HEK293 (cell line): ENCODE data around the gene USP5.

Source experiments
- CTCF ChIA-PET: fragments of 350-600 bp; formaldehyde crosslinking; extraction: SDS; loops from one replicate; lab custom pipeline; 2021; ENCODE audit warnings: antibody characterized with exemption; lab: Yijun Ruan, JAX
- POLR2A ChIA-PET: fragments of 300-600 bp; formaldehyde crosslinking; extraction: SDS; loops from one replicate; lab custom pipeline; 2020; ENCODE audit warnings: antibody characterized with exemption, inconsistent platforms; lab: Yijun Ruan, JAX
- H3K27ac ChIP-seq: fragments of 200-500 bp; sonication (Bioruptor generic); 2 replicates; pipeline ENCODE4 v1.5.1; 2014; ENCODE audit warnings: low read depth, low read length, control low read depth, inconsistent platforms; ENCODE audit errors: extremely low read depth
- H3K36me3 ChIP-seq, 2 experiments: fragments of 200-500 bp in 1 of 2; sonication (Bioruptor generic) in 1 of 2; 1 replicate in 1 of 2; 2 replicates in 1 of 2; pipeline ENCODE4 v1.5.1; 2014 to 2017; ENCODE audit warnings: inconsistent platforms in 2 of 2, low read length in 2 of 2; ENCODE audit not compliant: control insufficient read depth in 2 of 2, insufficient read depth in 1 of 2
- H3K4me1 ChIP-seq: fragments of 200-500 bp; sonication (Bioruptor generic); 2 replicates; pipeline ENCODE4 v1.5.1; 2014; ENCODE audit warnings: mild to moderate bottlenecking, low read length, inconsistent platforms; ENCODE audit not compliant: control insufficient read depth, insufficient read depth
- H3K4me3 ChIP-seq: 2 replicates; pipeline ENCODE4 v1.5.1; 2011; ENCODE audit warnings: low read depth, mild to moderate bottlenecking, control low read depth, low read length, moderate library complexity
- H3K9me3 ChIP-seq: fragments of 200-500 bp; sonication (Bioruptor generic); 2 replicates; pipeline ENCODE4 v1.5.1; 2014; ENCODE audit warnings: low read depth, low read length, inconsistent platforms; ENCODE audit not compliant: control insufficient read depth, insufficient read depth
- ATF2 ChIP-seq: fragments of 450-650 bp; formaldehyde crosslinking; IDR thresholded peaks from 2 replicates; pipeline ENCODE4 v1.5.1; 2016; ENCODE audit warnings: missing biosample characterization, missing genetic modification characterization, low read depth
- CTCF ChIP-seq: fragments of 450-650 bp; formaldehyde crosslinking; IDR thresholded peaks from 2 replicates; pipeline ENCODE4 v1.5.1; 2016; ENCODE audit warnings: missing biosample characterization, missing genetic modification characterization
- IKZF3 ChIP-seq: fragments of 450-650 bp; IDR thresholded peaks from 2 replicates; pipeline ENCODE4 v1.5.0; 2018; ENCODE audit warnings: missing biosample characterization, mild to moderate bottlenecking, missing genetic modification characterization, moderate library complexity
- KLF1 ChIP-seq: fragments of 450-650 bp; formaldehyde crosslinking; IDR thresholded peaks from 2 replicates; pipeline ENCODE4 v1.5.1; 2016; ENCODE audit warnings: missing biosample characterization, missing genetic modification characterization
- PRDM10 ChIP-seq: fragments of 450-650 bp; formaldehyde crosslinking; IDR thresholded peaks from 2 replicates; pipeline ENCODE4 v1.5.1; 2016; ENCODE audit warnings: missing biosample characterization, missing genetic modification characterization
- SCRT2 ChIP-seq: fragments of 450-650 bp; formaldehyde crosslinking; IDR thresholded peaks from 2 replicates; pipeline ENCODE4 v1.5.1; 2016; ENCODE audit warnings: missing biosample characterization, missing genetic modification characterization
- ZNF121 ChIP-seq: fragments of 450-650 bp; formaldehyde crosslinking; IDR thresholded peaks from 2 replicates; pipeline ENCODE4 v1.5.1; 2016; ENCODE audit warnings: missing biosample characterization, missing genetic modification characterization
- ZNF19 ChIP-seq: fragments of 450-650 bp; formaldehyde crosslinking; IDR thresholded peaks from 2 replicates; pipeline ENCODE4; 2016; ENCODE audit warnings: missing biosample characterization, missing genetic modification characterization, low read depth
- ZNF266 ChIP-seq: fragments of 450-650 bp; formaldehyde crosslinking; IDR thresholded peaks from 2 replicates; pipeline ENCODE4 v1.5.1; 2016; ENCODE audit warnings: missing biosample characterization, missing genetic modification characterization, low read depth
- ZNF394 ChIP-seq: fragments of 450-650 bp; formaldehyde crosslinking; IDR thresholded peaks from 2 replicates; pipeline ENCODE4 v1.5.1; 2016; ENCODE audit warnings: missing biosample characterization, missing genetic modification characterization, mild to moderate bottlenecking, moderate library complexity, borderline replicate concordance
- ZNF473 ChIP-seq: fragments of 450-650 bp; formaldehyde crosslinking; IDR thresholded peaks from 2 replicates; pipeline ENCODE4 v1.5.1; 2017; ENCODE audit warnings: missing biosample characterization, missing genetic modification characterization
- ZNF600 ChIP-seq: fragments of 450-650 bp; formaldehyde crosslinking; IDR thresholded peaks from 2 replicates; pipeline ENCODE4 v1.5.1; 2016; ENCODE audit warnings: missing biosample characterization, missing genetic modification characterization
- ZNF645 ChIP-seq: fragments of 450-650 bp; formaldehyde crosslinking; IDR thresholded peaks from 2 replicates; pipeline ENCODE4; 2016; ENCODE audit warnings: missing biosample characterization, missing genetic modification characterization

Gene USP5

GRCh38 chr12:6809056-6809455 lies 42.9 kb upstream of the USP5 start:
- Histone ChIP-seq H3K9me3 (no peaks in the 10 kb centered on the region), H3K4me1 (no peaks in the 10 kb centered on the region), H3K27ac (no peak overlapping the region), H3K36me3 (no peaks in the 10 kb centered on the region), H3K4me3 (no peak overlapping the region)
- ChIA-PET POLR2A (no interaction called here), CTCF (interaction anchor here (0.7 to 2.5 kb wide), 5 partner anchors 17 to 74 kb away, joined by 3 to 8 read pairs (median 4); no protein-coding TSS in a partner anchor)
- TF ChIP-seq SCRT2 (tag by site-specific recombination) (no peak), ZNF645 (tag by site-specific recombination) (no peak), ZNF266 (tag by site-specific recombination) (no peak), CTCF (no peak), IKZF3 (tag by site-specific recombination) (no peak), ZNF19 (no peak), ZNF473 (tag by site-specific recombination) (no peak), KLF1 (tag by site-specific recombination) (no peak)

GRCh38 chr12:6810758-6811157 lies 41.2 kb upstream of the USP5 start:
- Histone ChIP-seq H3K9me3 (no peaks in the 10 kb centered on the region), H3K4me3 (no peak overlapping the region)
- POLR2A ChIA-PET, result interaction anchor here (1.7 kb wide), 1 partner anchor 44 kb away, joined by 6 read pairs; no protein-coding TSS in a partner anchor

More at GRCh38 chr12:6810758-6811157, 41.2 kb upstream of the USP5 start:
- H3K27ac ChIP-seq, result no peak overlapping the region
- no peaks in the 10 kb centered on the region for H3K4me1 ChIP-seq
- CTCF ChIA-PET, result interaction anchor here (2.4 kb wide), 1 partner anchor 15 kb away, joined by 13 read pairs; no protein-coding TSS in a partner anchor
- no peak for TF ChIP-seq SCRT2 (tag by site-specific recombination)
- TF ChIP-seq ZNF394 (tag by site-specific recombination), result no peak
- TF ChIP-seq ATF2 (tag by site-specific recombination), result no peak
- TF ChIP-seq PRDM10 (tag by site-specific recombination), result peak; percentile 69
- no peak for TF ChIP-seq ZNF121
- TF ChIP-seq ZNF600, result 0 out of 2 replicates have a peak, but pooled peaks have one; percentile 49
- H3K36me3 ChIP-seq, result no peaks in the 10 kb centered on the region
